GM21717 (cell line): ENCODE measurements around the gene ARHGAP20.

Experiments used
- ATAC-seq: cut with Tn5 transposase; IDR thresholded peaks from one replicate; pipeline ENCODE4 v1.9.1; 2021; ENCODE audit warnings: mild to moderate bottlenecking, moderate library complexity; ENCODE audit not compliant: unreplicated experiment

The ARHGAP20 gene

GRCh38 chr11:110711776-110712658 lies at the start of gene ARHGAP20:
Gene ARHGAP20 (minus strand): TSS chr11:110712437. CDS start chr11:110712231, 206 bp downstream.
- ATAC-seq = peak; percentile 77

GRCh38 chr11:110761991-110762390 lies 49.8 kb upstream of the ARHGAP20 start:
- no peak for ATAC-seq

GRCh38 chr11:110761131-110761530 lies 48.9 kb upstream of the ARHGAP20 start:
- no peak for ATAC-seq

GRCh38 chr11:110759972-110760381 lies 47.7 kb upstream of the ARHGAP20 start:
- ATAC-seq = no peak

GRCh38 chr11:110757962-110758755 lies 45.9 kb upstream of the ARHGAP20 start:
- ATAC-seq = no peak

- no peak for ATAC-seq
These were observed 44.8 kb upstream of the ARHGAP20 start for GRCh38 chr11:110757066-110757465.

- no peak for ATAC-seq
These were observed 43.7 kb upstream of the ARHGAP20 start for GRCh38 chr11:110755941-110756340.

GRCh38 chr11:110752890-110753289 lies 40.7 kb upstream of the ARHGAP20 start:
- no peak for ATAC-seq

GRCh38 chr11:110750100-110750499 lies 37.9 kb upstream of the ARHGAP20 start:
- no peak for ATAC-seq

GRCh38 chr11:110747531-110747930 lies 35.3 kb upstream of the ARHGAP20 start:
- ATAC-seq = no peak

- no peak for ATAC-seq
These were observed 26.4 kb upstream of the ARHGAP20 start for GRCh38 chr11:110738641-110739040.

- no peak for ATAC-seq
These were observed 25.4 kb upstream of the ARHGAP20 start for GRCh38 chr11:110737593-110737992.

- no peak for ATAC-seq
These were observed 23.9 kb upstream of the ARHGAP20 start for GRCh38 chr11:110736171-110736553.

GRCh38 chr11:110735455-110736170 lies 23.4 kb upstream of the ARHGAP20 start:
- no peak for ATAC-seq

- no peak for ATAC-seq
These were observed 22.6 kb upstream of the ARHGAP20 start for GRCh38 chr11:110734790-110735189.

GRCh38 chr11:110730773-110731172 lies 18.5 kb upstream of the ARHGAP20 start:
- no peak for ATAC-seq

- ATAC-seq = no peak
These were observed 16.6 kb upstream of the ARHGAP20 start for GRCh38 chr11:110728883-110729282.

- ATAC-seq = no peak
These were observed 16.2 kb upstream of the ARHGAP20 start for GRCh38 chr11:110728476-110728875.

- ATAC-seq = no peak
These were observed 12.1 kb upstream of the ARHGAP20 start for GRCh38 chr11:110724358-110724757.

GRCh38 chr11:110720431-110721275 lies 8.4 kb upstream of the ARHGAP20 start:
- no peak for ATAC-seq
